ES-I3 (cell line): Measurements from ENCODE around the gene NCEH1.
"Not testable (repeated sequence)": the region's sequence is repeated elsewhere in the genome, so short reads cannot be mapped to it uniquely, and the experiment has no call there.

Source experiments
- H3K36me3 ChIP-seq: 2 replicates; pipeline ENCODE4 v1.6.1; 2013; ENCODE audit warnings: mild to moderate bottlenecking, low read length, control low read depth, moderate library complexity; ENCODE audit not compliant: insufficient read depth
- H3K4me1 ChIP-seq: 2 replicates; pipeline ENCODE4 v1.6.1; 2013; ENCODE audit warnings: mild to moderate bottlenecking, control low read depth, low read length; ENCODE audit not compliant: insufficient read depth
- H3K9ac ChIP-seq: 2 replicates; pipeline ENCODE4 v1.6.1; 2013; ENCODE audit warnings: low read depth, mild to moderate bottlenecking, low read length, moderate library complexity
- H3K9me3 ChIP-seq: 2 replicates; pipeline ENCODE4 v1.6.1; 2013; ENCODE audit warnings: mild to moderate bottlenecking, low read length, moderate library complexity; ENCODE audit not compliant: control insufficient read depth, insufficient read depth

NCEH1 gene, protein sequence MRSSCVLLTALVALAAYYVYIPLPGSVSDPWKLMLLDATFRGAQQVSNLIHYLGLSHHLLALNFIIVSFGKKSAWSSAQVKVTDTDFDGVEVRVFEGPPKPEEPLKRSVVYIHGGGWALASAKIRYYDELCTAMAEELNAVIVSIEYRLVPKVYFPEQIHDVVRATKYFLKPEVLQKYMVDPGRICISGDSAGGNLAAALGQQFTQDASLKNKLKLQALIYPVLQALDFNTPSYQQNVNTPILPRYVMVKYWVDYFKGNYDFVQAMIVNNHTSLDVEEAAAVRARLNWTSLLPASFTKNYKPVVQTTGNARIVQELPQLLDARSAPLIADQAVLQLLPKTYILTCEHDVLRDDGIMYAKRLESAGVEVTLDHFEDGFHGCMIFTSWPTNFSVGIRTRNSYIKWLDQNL

DNA sequence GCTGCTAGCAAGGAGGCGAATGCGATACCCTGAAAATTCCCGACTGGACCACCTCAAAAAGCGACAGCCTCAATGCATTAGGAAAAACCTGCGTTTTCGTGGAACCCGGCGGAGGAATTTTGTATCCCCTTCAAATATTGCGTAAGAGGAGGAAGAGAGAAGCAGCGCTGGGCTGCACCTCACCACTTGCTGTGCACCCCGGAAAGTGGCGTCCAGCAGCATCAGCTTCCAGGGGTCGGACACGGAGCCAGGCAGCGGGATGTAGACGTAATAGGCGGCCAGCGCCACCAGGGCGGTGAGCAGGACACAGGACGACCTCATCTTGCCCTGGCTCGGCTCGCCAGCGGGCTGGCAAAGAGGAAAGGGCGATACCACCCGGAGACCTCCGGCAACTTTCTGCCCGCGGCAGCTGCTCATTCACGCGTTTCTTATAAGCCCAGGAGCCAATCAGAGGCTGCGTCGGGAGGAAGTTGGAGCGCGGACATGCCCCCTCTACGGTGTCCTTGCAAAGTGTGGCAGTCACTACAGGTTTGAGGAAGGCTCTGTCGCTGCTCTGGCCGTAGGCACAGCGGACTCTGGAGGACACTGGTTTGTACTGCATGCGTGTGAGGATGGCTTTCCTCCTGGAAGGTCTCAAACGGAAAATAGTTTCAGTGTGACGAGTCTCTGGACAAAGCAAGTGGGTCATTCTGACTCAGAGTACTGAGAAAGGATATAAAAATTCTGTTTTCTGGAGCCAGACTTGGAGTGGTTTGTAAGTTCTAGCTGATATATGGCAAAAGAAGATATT, at the start of gene NCEH1:
TSS of gene NCEH1 (minus strand) at position 404 of the 790 bp plus-strand sequence. CDS start at position 321, 83 bp downstream.
- peak within 1 kb of the TSS; percentile 83 for H3K9ac ChIP-seq
- H3K4me1 ChIP-seq, result no peaks in the 10 kb centered on the region
- H3K36me3 ChIP-seq, result no peaks in the 10 kb centered on the region
- no peaks in the 10 kb centered on the region for H3K9me3 ChIP-seq

DNA sequence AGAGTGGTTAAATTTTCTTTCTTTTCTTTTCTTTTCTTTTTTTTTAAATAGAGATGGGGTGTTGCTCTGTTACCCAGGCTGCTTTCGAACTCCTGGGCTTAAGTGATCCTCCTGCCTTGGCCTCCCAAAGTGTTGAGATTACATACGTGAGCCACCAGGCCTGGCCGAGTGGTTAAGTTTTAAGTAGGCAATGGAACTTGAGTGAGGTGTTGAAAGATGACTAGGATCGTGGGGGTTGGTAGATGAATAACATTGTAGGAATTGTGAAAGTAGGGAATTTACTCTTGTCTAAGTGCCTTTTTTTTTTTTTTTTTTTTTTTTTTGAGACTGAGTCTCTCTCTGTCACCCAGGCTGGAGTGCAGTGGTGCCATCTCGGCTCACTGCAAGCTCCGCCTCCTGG, 49.5 kb upstream of the NCEH1 start:
- H3K9me3 ChIP-seq, H3K9ac ChIP-seq, H3K4me1 ChIP-seq: not testable (repeated sequence)
- H3K36me3 ChIP-seq, result peaks cover 11% of the 10 kb centered on the region

DNA sequence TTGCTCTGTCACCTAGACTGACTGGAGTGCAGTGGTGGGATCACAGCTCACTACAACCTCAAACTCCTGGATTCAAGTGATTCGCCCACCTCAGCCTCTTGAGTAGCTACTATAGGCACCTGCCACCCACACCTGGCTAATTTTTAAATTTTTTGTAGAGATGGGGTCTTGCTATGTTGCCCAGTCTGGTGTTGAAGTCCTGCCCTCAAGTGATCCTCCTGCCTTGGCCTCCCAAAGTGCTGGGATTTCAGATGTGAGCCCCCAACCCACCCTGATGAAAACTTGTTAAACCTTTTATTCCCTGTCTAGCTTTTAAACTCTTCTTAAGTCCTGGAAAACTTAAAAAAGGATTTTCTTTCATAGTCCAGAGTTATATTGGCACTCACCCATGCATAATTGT, 42.3 kb upstream of the NCEH1 start:
- Histone ChIP-seq H3K36me3 (peaks cover 13% of the 10 kb centered on the region), H3K9ac (no peak overlapping the region), H3K4me1 (0 out of 2 replicates have a peak, but pooled peaks cover 7% of the 10 kb centered on the region), H3K9me3 (no peaks in the 10 kb centered on the region)

DNA sequence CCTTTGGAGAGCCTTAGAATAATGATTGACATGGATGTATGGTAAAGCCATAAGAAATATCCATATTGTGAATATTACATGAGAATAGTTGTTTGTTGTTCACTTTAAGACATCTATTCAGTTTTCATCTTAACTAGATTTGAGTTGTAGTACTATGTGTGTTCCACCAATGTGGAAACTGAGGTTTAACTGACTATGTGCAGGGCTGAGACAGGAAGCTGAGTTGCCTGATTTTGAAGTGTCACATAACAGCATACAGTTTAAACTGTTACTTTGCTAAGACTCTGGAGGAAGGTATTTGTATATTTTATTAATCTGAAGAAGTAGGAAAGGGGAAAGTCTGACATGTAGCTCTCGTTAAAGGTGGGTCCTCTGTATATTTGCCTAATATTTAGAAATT, 41.8 kb upstream of the NCEH1 start:
- Histone ChIP-seq H3K4me1 (0 out of 2 replicates have a peak, but pooled peaks cover 7% of the 10 kb centered on the region), H3K9me3 (no peaks in the 10 kb centered on the region), H3K9ac (no peak overlapping the region), H3K36me3 (peaks cover 13% of the 10 kb centered on the region)

DNA sequence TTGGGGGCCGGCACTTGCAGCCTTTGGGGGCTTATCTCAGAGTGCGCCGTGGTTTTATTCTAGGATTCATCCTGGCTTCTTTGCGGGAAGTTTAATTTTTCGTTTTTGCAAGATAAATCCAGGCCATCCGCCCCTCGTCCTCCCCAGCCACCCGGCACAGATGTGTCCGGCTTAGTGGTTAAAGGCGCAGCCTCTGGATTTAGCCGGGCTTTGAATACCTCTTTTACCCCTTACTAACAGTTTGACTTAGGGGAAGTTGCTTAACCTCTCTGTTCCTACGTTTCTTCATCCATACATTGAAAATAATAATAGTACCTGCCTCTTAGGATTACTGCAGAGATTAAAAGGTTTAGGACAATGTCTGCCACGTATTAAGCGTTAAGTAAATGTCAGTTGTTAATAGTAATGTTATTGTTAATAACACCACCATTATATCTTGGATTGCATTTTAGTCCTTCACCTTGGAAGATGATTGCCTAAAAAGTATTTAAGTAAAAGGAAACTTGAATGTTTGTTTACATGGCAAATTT, 40.4 kb upstream of the NCEH1 start:
- peaks cover 8% of the 10 kb centered on the region; the same call in 1 of the 2 replicates for H3K4me1 ChIP-seq
- H3K9ac ChIP-seq, result peak overlapping the region; percentile 77
- H3K36me3 ChIP-seq, result peaks cover 13% of the 10 kb centered on the region
- no peaks in the 10 kb centered on the region for H3K9me3 ChIP-seq

DNA sequence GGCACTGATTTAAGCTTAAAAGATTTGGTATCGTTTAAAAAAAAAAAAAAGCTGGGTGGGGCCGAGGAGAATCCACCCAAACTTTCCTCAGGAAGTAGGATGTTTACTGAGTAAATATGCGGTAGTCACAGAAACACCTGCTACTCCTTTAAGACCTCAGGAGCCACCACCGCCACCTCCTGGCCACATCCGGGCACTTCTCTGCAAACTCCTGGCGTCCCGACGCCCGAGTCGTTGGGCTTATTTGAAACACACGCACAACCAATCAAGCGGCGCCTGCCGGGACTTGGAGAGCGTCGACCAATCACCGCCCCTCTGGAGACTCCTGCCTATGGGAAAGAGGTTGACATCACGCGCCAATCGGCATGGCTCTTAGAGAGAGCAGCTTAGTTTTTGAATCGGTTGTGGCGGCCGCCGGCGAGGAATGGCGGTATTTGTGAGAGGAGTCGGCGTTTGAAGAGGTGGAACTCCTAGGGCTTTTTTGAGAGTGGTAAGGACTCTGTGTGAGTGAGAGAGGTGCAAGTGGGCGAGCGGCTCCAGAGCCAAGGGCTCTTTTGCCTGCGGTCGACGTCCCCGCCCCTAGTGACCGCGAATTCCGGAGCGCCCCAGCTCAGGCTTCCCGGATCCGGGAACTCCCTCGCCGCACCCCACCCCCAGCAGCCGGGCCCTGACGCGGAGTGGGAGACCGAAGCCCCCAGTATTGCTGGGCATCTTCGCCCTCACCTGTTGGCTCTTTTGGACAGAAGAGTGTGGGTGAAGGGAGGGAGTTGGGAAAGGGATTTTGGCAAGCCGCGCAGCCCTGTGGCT, 39.7 kb upstream of the NCEH1 start, which contains the start of gene ECT2:
TSS of gene ECT2 (plus strand) at position 359 of the 807 bp plus-strand sequence. CDS start 3,805 bp downstream, outside the sequence.
- Histone ChIP-seq H3K9ac (peak within 1 kb of the TSS; percentile 77), H3K36me3 (peaks cover 9% of the 10 kb centered on the region; the same call in 1 of the 2 replicates), H3K9me3 (no peaks in the 10 kb centered on the region), H3K4me1 (peaks cover 10% of the 10 kb centered on the region; the same call in 1 of the 2 replicates)

DNA sequence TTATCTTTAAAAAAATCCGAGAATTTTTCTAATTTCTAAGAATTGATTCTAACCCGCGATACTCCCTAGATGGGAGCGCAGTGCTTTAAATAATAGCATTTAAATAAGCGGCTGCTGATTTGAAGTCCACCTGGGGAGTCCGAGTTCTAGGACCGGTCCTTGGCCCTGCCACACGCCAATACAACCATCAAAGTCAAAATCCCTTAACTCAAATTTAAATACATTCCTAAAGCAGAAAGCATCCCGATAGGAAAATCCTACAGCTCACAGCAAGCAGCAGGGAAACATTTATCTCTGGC, 39.2 kb upstream of the NCEH1 start:
- Histone ChIP-seq H3K4me1 (peaks cover 10% of the 10 kb centered on the region; the same call in 1 of the 2 replicates), H3K9me3 (no peaks in the 10 kb centered on the region), H3K9ac (peak overlapping the region; percentile 77), H3K36me3 (peaks cover 9% of the 10 kb centered on the region; the same call in 1 of the 2 replicates)

DNA sequence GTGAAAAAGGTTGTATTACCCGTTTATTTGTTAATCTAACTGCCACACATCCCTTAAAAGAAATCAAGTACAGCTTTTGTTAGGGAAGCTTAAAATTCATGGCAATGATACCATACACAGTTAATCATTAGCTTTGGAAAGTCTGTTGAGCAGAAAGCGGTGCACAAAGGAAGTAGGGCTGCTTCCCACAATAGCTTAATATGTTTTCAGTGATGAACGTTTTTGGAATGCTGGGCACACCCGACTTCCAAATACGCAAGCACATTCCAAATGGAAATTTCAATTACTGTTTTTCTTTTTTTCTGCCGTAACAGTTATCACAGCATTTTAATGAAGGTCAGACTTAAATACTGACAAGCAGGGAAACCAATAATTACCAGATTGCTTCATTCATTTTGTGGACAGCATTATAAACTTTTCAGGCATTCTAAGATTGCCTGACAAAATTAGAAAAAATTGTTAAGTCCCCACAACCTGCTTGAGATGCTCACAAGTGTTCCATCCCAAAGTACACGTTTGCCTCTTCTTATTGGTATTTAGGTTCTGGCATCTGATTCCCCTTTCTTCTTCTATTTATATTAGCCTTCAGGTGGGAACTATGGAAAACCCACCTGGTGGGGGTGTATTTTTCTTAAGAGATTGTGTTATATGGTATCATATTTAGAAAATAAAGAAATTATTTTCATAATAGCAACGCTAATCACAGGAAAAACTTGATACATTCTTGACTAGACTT, 38.5 kb upstream of the NCEH1 start:
- Histone ChIP-seq H3K9ac (peak overlapping the region; percentile 77; the same call in 1 of the 2 replicates), H3K36me3 (peaks cover 9% of the 10 kb centered on the region; the same call in 1 of the 2 replicates), H3K4me1 (peaks cover 10% of the 10 kb centered on the region; the same call in 1 of the 2 replicates), H3K9me3 (no peaks in the 10 kb centered on the region)

DNA sequence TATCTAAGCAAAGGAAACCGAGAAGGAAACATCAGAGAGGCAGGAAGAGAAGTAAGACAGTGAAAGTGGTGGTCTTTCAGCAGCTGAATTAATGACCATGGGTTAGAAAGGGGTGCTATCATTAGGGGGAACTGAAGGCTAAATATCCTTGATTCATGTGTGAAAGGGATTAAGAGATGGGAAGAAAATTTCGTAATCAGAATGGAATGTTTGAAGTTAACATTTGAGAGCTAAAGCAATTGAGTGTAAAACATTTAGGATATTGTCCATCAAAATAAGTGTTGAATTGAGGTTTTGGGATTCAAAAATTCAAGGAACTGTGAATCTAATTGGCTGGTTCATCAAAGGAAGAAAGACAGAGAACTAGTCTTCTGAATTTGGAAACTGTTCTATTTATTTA, 35.6 kb upstream of the NCEH1 start:
- Histone ChIP-seq H3K4me1 (peaks cover 8% of the 10 kb centered on the region), H3K36me3 (no peaks in the 10 kb centered on the region)

DNA sequence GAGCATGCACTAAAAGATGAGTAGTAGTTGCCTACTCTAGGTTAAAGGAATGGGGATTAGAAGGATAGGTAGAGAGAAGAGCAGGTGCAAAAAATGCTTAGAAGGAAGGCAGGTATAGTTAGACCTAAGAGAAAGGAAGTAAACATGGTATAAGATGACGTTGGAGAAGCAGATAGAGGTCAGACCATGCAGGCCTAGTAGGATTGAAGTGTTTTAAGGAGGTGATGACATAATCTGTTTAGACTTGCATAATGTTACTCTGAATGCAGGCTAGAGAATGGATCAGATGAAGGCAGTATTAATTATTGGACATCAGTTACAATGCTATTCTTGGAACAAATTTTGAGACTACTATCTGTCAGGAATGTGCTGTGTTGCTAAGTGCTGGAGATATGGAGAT, 28.6 kb upstream of the NCEH1 start:
- Histone ChIP-seq H3K9ac (no peak overlapping the region), H3K9me3 (no peaks in the 10 kb centered on the region), H3K36me3 (no peaks in the 10 kb centered on the region), H3K4me1 (peaks cover 4% of the 10 kb centered on the region)

More for the DNA sequence above, 35.6 kb upstream of the NCEH1 start:
- no peak overlapping the region for H3K9ac ChIP-seq
- no peaks in the 10 kb centered on the region for H3K9me3 ChIP-seq

DNA sequence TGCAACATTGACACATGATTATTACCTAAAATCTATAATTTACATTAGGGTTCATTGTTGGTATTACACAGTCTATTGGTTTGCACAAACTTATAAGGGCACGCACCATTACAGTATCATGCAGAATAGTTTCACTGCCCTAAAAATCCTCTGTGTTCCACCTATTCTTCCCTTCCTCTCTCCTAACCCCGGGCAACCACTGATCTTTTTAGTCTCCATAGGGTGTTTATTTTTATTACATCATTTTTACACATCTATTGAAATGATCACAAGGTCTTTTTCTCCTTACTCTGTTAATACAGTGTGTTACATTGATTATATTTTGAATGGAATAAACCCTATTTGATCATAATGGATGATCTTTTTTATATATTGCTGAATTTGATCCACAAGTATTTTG, 24.1 kb upstream of the NCEH1 start:
- no peak overlapping the region for H3K9ac ChIP-seq
- H3K9me3 ChIP-seq, result no peaks in the 10 kb centered on the region
- H3K4me1 ChIP-seq, result no peaks in the 10 kb centered on the region
- no peaks in the 10 kb centered on the region for H3K36me3 ChIP-seq

DNA sequence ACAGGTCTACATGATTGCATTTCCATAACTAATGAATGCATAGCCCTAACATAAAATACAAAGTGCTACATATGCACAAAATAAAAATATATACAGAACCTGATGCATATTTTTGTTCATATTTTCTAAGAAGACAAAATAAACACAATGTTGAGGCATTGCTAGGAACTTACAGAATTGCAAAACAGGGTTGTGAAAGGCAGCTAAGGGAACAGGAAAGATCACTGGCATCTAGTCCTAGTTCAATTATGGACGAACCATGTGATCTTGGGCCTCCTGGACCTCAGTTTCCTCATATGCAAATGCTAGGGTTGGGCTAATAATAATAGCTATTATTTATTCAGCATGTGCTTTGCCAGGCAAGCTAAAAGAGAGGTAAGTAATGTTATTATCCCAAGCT, 15.5 kb upstream of the NCEH1 start:
- Histone ChIP-seq H3K9me3 (no peaks in the 10 kb centered on the region), H3K4me1 (no peaks in the 10 kb centered on the region), H3K9ac (no peak overlapping the region), H3K36me3 (no peaks in the 10 kb centered on the region; the same call in 1 of the 2 replicates)

DNA sequence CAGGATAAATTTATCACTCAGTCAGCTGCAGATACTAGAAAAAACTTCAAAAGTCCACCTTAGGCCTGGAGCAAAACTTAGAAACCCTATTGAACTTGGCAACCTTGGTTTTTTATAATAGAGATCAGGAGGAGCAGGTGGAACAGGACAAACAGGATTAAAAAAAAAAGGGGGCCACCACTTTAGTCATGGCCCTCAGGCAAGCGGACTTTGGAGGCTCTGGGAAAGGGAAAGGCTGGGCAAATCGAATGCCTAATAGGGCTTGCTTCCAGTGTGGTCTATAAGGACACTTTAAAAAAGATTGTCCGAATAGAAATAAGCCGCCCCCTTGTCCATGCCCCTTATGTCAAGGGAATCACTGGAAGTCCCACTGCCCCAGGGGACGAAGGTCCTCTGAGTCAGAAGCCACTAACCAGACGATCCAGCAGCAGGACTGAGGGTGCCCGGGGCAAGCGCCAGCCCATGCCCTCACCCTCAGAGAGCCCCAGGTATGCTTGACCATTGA, 11.7 kb upstream of the NCEH1 start:
- H3K4me1 ChIP-seq, H3K9me3 ChIP-seq, H3K36me3 ChIP-seq, H3K9ac ChIP-seq: not testable (repeated sequence)
